H1 (cell line): Measurements from ENCODE around the gene TMPRSS4. TPM values are rescaled to one million over a fixed set of nuclear protein-coding genes. Genes with fewer than 3 reads are reported as not detected.

ENCODE experiments used
- CTCF ChIA-PET: fragments of 300-600 bp; sonication (Branson Sonifier 250); formaldehyde crosslinking; loops from one replicate; lab custom pipeline; 2021; ENCODE audit not compliant: partially characterized antibody; lab: Charles Lee
- POLR2A ChIA-PET: fragments of 300-600 bp; sonication (Branson Sonifier 250); formaldehyde crosslinking; loops from one replicate; lab custom pipeline; 2021; ENCODE audit warnings: inconsistent platforms; ENCODE audit not compliant: partially characterized antibody; lab: Charles Lee
- DNase-seq, 2 experiments: peaks; one replicate each; pipeline versions ENCODE4 v3.0.0 to v3.0.0-alpha.2; 2010 to 2022; ENCODE audit warnings: low spot score in 2 of 2, low read depth in 1 of 2, mixed read lengths in 1 of 2
- FAIRE-seq: peaks from 2 replicates; lab custom pipeline; 2011; peaks lifted over from hg19 to GRCh38; lab: Jason Lieb, UNC
- H2AFZ ChIP-seq: 2 replicates; pipeline ENCODE4 v1.8.1; 2012; ENCODE audit warnings: low read length, inconsistent platforms
- H2AK5ac ChIP-seq: 2 replicates; pipeline ENCODE4 v1.6.1; 2013; ENCODE audit warnings: low read depth, low read length
- H2BK120ac ChIP-seq: replicated peaks from 2 replicates; pipeline ENCODE3; 2013; ENCODE audit warnings: low read depth, low read length, inconsistent platforms
- H2BK12ac ChIP-seq: 2 replicates; pipeline ENCODE4 v1.6.1; 2013; ENCODE audit warnings: low read depth, low read length
- H2BK15ac ChIP-seq: 2 replicates; pipeline ENCODE4 v1.6.1; 2013; ENCODE audit warnings: low read length
- H2BK20ac ChIP-seq: 2 replicates; pipeline ENCODE4 v1.6.1; 2013; ENCODE audit warnings: low read length
- H2BK5ac ChIP-seq: 2 replicates; pipeline ENCODE4 v1.6.1; 2013; ENCODE audit warnings: low read depth, low read length
- H3K14ac ChIP-seq: 2 replicates; pipeline ENCODE4 v1.6.1; 2013; ENCODE audit warnings: inconsistent platforms; ENCODE audit not compliant: insufficient read length
- H3K18ac ChIP-seq: 2 replicates; pipeline ENCODE4 v1.6.1; 2013; ENCODE audit warnings: low read length; ENCODE audit errors: extremely low read depth
- H3K23ac ChIP-seq: 2 replicates; pipeline ENCODE4 v1.6.1; 2013; ENCODE audit warnings: inconsistent platforms; ENCODE audit not compliant: insufficient read length
- H3K23me2 ChIP-seq: 2 replicates; pipeline ENCODE4 v1.6.1; 2013; ENCODE audit warnings: low read depth, low read length
- H3K27ac ChIP-seq: 2 replicates; pipeline ENCODE4 v1.6.1; 2011; ENCODE audit warnings: low read depth, low read length, inconsistent platforms
- H3K27me3 ChIP-seq, 4 experiments: replicated peaks in 1 of 4; 1 replicate in 1 of 4; 2 replicates in 3 of 4; pipeline versions ENCODE4 v1.6.1 to v1.8.1; 2011 to 2013; ENCODE audit warnings: low read length in 3 of 4, mild to moderate bottlenecking in 3 of 4, inconsistent platforms in 2 of 4, mixed read lengths in 2 of 4, moderate library complexity in 1 of 4; ENCODE audit not compliant: control insufficient read depth in 3 of 4, insufficient read depth in 3 of 4; ENCODE audit errors: extremely low read depth in 1 of 4
- H3K36me3 ChIP-seq, 4 experiments: 2 replicates each; pipeline versions ENCODE4 v1.6.1 to v1.8.1; 2011 to 2013; ENCODE audit warnings: mild to moderate bottlenecking in 4 of 4, low read length in 3 of 4, moderate library complexity in 2 of 4, control low read depth in 1 of 4, inconsistent platforms in 1 of 4; ENCODE audit not compliant: insufficient read depth in 4 of 4, control insufficient read depth in 2 of 4
- H3K4ac ChIP-seq: replicated peaks from 2 replicates; pipeline ENCODE3; 2013; ENCODE audit warnings: low read length, low read depth, mixed read lengths, inconsistent platforms; ENCODE audit not compliant: insufficient read length
- H3K4me1 ChIP-seq, 4 experiments: replicated peaks in 1 of 4; 1 replicate in 1 of 4; 2 replicates in 3 of 4; pipeline versions ENCODE4 v1.6.1 to v1.8.1; 2011 to 2013; ENCODE audit warnings: low read length in 3 of 4, inconsistent platforms in 2 of 4, mixed read lengths in 1 of 4; ENCODE audit not compliant: insufficient read depth in 4 of 4, control insufficient read depth in 3 of 4
- H3K4me2 ChIP-seq, 2 experiments: 2 replicates each; pipeline versions ENCODE4 v1.6.1 to v1.8.1; 2011 to 2013; ENCODE audit warnings: low read depth in 2 of 2, low read length in 2 of 2, control low read depth in 1 of 2, inconsistent platforms in 1 of 2, mild to moderate bottlenecking in 1 of 2; ENCODE audit not compliant: insufficient read depth in 1 of 2
- H3K4me3 ChIP-seq, 4 experiments: fragments of 200-600, 300-600 bp in 1 of 4; sonication (generic), shearing (Covaris generic), sonication (Bioruptor Twin) in 1 of 4; 2 replicates each; pipeline versions ENCODE4 v1.5.1 to v1.8.1; 2011 to 2016; ENCODE audit warnings: low read length in 4 of 4, low read depth in 3 of 4, control low read depth in 2 of 4, inconsistent platforms in 2 of 4, mild to moderate bottlenecking in 2 of 4, mixed read lengths in 1 of 4, moderate library complexity in 1 of 4; ENCODE audit not compliant: insufficient read depth in 2 of 4; ENCODE audit errors: extremely low read depth in 1 of 4
- H3K56ac ChIP-seq: replicated peaks from 2 replicates; pipeline ENCODE3; 2013; ENCODE audit warnings: low read depth, mild to moderate bottlenecking, mixed read lengths, low read length, inconsistent platforms; ENCODE audit not compliant: insufficient read length
- H3K79me1 ChIP-seq: 2 replicates; pipeline ENCODE4 v1.6.1; 2013; ENCODE audit warnings: low read depth, low read length, control low read depth
- H3K79me2 ChIP-seq, 2 experiments: 2 replicates each; pipeline versions ENCODE4 v1.6.1 to v1.8.1; 2012 to 2013; ENCODE audit warnings: low read length in 2 of 2, mild to moderate bottlenecking in 2 of 2, inconsistent platforms in 1 of 2; ENCODE audit not compliant: insufficient read depth in 2 of 2, control insufficient read depth in 1 of 2
- H3K9ac ChIP-seq, 4 experiments: replicated peaks in 1 of 4; 1 replicate in 1 of 4; 2 replicates in 3 of 4; pipeline versions ENCODE4 v1.6.1 to v1.8.1; 2011 to 2013; ENCODE audit warnings: low read depth in 3 of 4, low read length in 3 of 4, control low read depth in 2 of 4, mild to moderate bottlenecking in 2 of 4, moderate library complexity in 2 of 4, inconsistent platforms in 1 of 4; ENCODE audit errors: extremely low read depth in 1 of 4
- H3K9me3 ChIP-seq, 2 experiments: 2 replicates each; pipeline versions ENCODE4 v1.6.1 to v1.8.1; 2012 to 2013; ENCODE audit warnings: mild to moderate bottlenecking in 2 of 2, moderate library complexity in 2 of 2, control low read depth in 1 of 2, inconsistent platforms in 1 of 2, low read depth in 1 of 2, low read length in 1 of 2, mixed read lengths in 1 of 2; ENCODE audit not compliant: insufficient read depth in 2 of 2
- H4K20me1 ChIP-seq, 2 experiments: replicated peaks in 1 of 2; 2 replicates each; pipeline versions ENCODE3 to v1.8.1; 2011 to 2013; ENCODE audit warnings: inconsistent platforms in 2 of 2, low read length in 2 of 2, mild to moderate bottlenecking in 1 of 2; ENCODE audit not compliant: insufficient read depth in 2 of 2, control insufficient read depth in 1 of 2
- H4K5ac ChIP-seq: 2 replicates; pipeline ENCODE4 v1.6.1; 2013; ENCODE audit warnings: low read length, low read depth, mixed read lengths, inconsistent platforms; ENCODE audit not compliant: insufficient read length
- H4K8ac ChIP-seq: 2 replicates; pipeline ENCODE4 v1.8.0; 2013; ENCODE audit warnings: mild to moderate bottlenecking, moderate library complexity, low read length, inconsistent platforms; ENCODE audit not compliant: insufficient read depth; ENCODE audit errors: extremely low read depth
- H4K91ac ChIP-seq: replicated peaks from 2 replicates; pipeline ENCODE3; 2013; ENCODE audit warnings: low read length, mixed read lengths, inconsistent platforms; ENCODE audit not compliant: insufficient read length
- CBX8 ChIP-seq: fragments of 300-800, 300-1000 bp; sonication (generic); IDR thresholded peaks from 2 replicates; pipeline ENCODE4 v1.7.1; 2016; ENCODE audit warnings: low read depth, low read length, borderline replicate concordance
- CREB1 ChIP-seq: IDR thresholded peaks from 2 replicates; pipeline ENCODE4 v1.6.1; 2012; ENCODE audit warnings: inconsistent platforms
- EGR1 ChIP-seq: IDR thresholded peaks from 2 replicates; pipeline ENCODE4 v1.6.1; 2011; ENCODE audit warnings: low read depth, low read length, borderline replicate concordance
- HDAC2 ChIP-seq, 2 experiments: fragments of 300-600 bp in 1 of 2; sonication (generic) in 1 of 2; IDR thresholded peaks; 2 replicates each; pipeline ENCODE4 v1.6.1; 2011 to 2012; ENCODE audit warnings: low read depth in 2 of 2, low read length in 2 of 2, mild to moderate bottlenecking in 2 of 2, moderate library complexity in 2 of 2, borderline replicate concordance in 1 of 2, inconsistent platforms in 1 of 2
- KDM5A ChIP-seq: fragments of 200-600 bp; IDR thresholded peaks from 2 replicates; pipeline ENCODE4 v1.7.1; 2012; ENCODE audit warnings: mild to moderate bottlenecking, low read length, inconsistent platforms, mixed read lengths
- MAFK ChIP-seq: IDR thresholded peaks from 2 replicates; pipeline ENCODE4 v1.6.1; 2012; ENCODE audit warnings: low read depth, mild to moderate bottlenecking, improper control_type of control experiment, low read length
- RNF2 ChIP-seq: fragments of 200-900, 300-1000 bp; sonication (generic); IDR thresholded peaks from 2 replicates; pipeline ENCODE4 v1.7.1; 2016; ENCODE audit warnings: borderline replicate concordance, low read depth, mild to moderate bottlenecking, antibody characterized with exemption, low read length; ENCODE audit not compliant: poor library complexity, severe bottlenecking; ENCODE audit errors: missing control alignments
- SIX5 ChIP-seq: IDR thresholded peaks from 2 replicates; pipeline ENCODE4 v1.6.1; 2011; ENCODE audit warnings: mild to moderate bottlenecking, low read depth, low read length
- TEAD4 ChIP-seq: IDR thresholded peaks from 2 replicates; pipeline ENCODE4 v1.6.1; 2012; ENCODE audit warnings: low read depth, low read length, inconsistent platforms, mixed read lengths
- WGBS, 2 experiments: shearing (Covaris generic) in 1 of 2; methylation state at CpG; one replicate each; pipeline versions ENCODE4 v1.1.6 to v1.1.7; 2013 to 2015; ENCODE audit warnings: low lambda C conversion rate in 2 of 2, mixed read lengths in 2 of 2, inconsistent platforms in 1 of 2, low coverage in 1 of 2, missing lambda C conversion rate in 1 of 2; ENCODE audit not compliant: insufficient replicate concordance in 2 of 2, insufficient coverage in 1 of 2, insufficient read length in 1 of 2; ENCODE audit errors: extremely low coverage in 1 of 2, missing lambda C conversion rate in 1 of 2; 5-methylcytosine and 5-hydroxymethylcytosine counted together
- polyA plus RNA-seq, 7 experiments: library from polyadenylated mRNA; depleted of rRNA in 3 of 7; stranded (reverse) in 5 of 7; unstranded in 2 of 7; fragments of >200 nt in 5 of 7; fragments of 200-250 nt in 2 of 7; gene quantifications; 1 replicate in 5 of 7; 2 replicates in 1 of 7; 4 replicates in 1 of 7; pipeline versions ENCODE4 v1.2.1 to v1.2.3, GENCODE V29; 2011 to 2013; ENCODE audit warnings: missing spikeins in 2 of 7, mixed read lengths in 2 of 7
- total RNA-seq: library from RNA; stranded (reverse); fragmentation: NEBNext Ultra II Directional; extraction: Animal tissue kit (Norgen Biotek cat#: 25700); gene quantifications from 2 replicates; pipeline ENCODE4 v1.2.1, GENCODE V29; 2021
- TF ChIP-seq, protein P1 (sequence below): IDR thresholded peaks from 2 replicates; pipeline ENCODE4 v1.6.1; 2011; ENCODE audit warnings: low read length, improper control_type of control experiment

The TMPRSS4 gene
- total and polyA plus RNA-seq, 2 of the 8 experiments (the other 6 are each of a cell fraction or from before 2014, with no cell fraction given), result 0.11 to 0.58 TPM

DNA sequence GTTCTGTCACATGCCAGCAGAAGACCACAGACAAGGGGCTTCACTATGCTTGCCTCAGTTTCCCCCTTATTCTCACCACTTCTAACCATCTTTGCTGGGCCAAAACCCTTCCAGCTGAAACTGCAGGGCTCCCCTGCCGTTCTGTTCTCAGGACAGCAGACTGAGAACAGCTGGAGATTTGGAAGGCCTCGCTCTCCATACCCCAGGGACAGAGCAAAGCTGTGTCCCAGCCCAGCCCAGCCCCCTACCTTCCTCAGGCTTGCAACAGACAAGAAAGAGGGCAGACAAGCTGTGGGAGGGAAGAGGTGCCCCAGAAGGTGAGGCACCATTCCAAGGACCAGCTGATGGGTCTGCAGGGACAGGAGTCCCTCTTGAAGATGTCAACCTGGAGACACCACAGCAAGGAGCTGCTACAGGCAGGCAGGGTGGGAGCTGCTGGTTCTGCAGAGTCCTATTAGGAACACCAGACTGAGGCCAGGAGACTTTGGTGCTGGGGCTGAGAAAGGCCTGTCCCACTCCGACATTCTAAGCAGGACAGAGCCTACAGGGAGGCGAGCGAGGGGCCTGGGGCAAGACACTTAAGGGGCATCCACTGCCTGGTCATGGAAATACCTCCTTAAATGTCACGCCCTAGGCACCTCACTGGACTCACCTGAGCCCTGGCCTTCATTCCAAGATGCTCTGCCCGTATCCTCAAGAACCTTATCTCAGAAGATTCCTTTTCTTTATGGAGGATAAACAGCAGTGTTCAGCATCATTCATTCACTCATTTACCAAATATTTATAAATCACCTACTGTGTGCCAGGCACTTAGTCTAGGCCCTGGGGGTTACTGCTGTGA is 92.6 kb downstream of the TMPRSS4 start:
- H3K4me3 ChIP-seq, result no peak overlapping the region
- no peak overlapping the region for H3K14ac ChIP-seq
- FAIRE-seq (no peak), DNase-seq (no peak)
- no peaks in the 10 kb centered on the region for H3K79me1 ChIP-seq
- H4K8ac ChIP-seq, result no peak overlapping the region
- H3K4me1 ChIP-seq, result peaks cover 2 to 18% (median 7%) of the 10 kb centered on the region in 4 experiments
- 82% methylated on average over 7 of the region's 7 CpGs; no CpG with 5 or more reads in 1 of the 2 experiments for WGBS, 2 experiments
- H3K56ac ChIP-seq, result no peak overlapping the region
- no peak overlapping the region for H2BK5ac ChIP-seq
- POLR2A ChIA-PET, result interaction anchor here (0.9 to 1.9 kb wide), 3 partner anchors 14 to 21 kb away, joined by 3 to 7 read pairs (median 4); partner anchors contain the start of gene SCN4B
- H3K36me3 ChIP-seq, result no peaks in the 10 kb centered on the region
- no peak overlapping the region for H2BK120ac ChIP-seq
- H3K79me2 ChIP-seq, result no peaks in the 10 kb centered on the region
- H3K18ac ChIP-seq, result no peak overlapping the region
- no peak overlapping the region for H3K4me2 ChIP-seq
- no peaks in the 10 kb centered on the region for H4K20me1 ChIP-seq
- H4K5ac ChIP-seq, result no peak overlapping the region
- no peak overlapping the region for H2BK15ac ChIP-seq
- no peak overlapping the region for H4K91ac ChIP-seq
- TF ChIP-seq RNF2, result no peak
- no peak for TF ChIP-seq HDAC2 (IDR thresholded peaks at IDR 0.05; ENCODE audit: borderline replicate concordance in 1 of 2, low read depth in 2 of 2, low read length in 2 of 2)
- no peak for TF ChIP-seq CBX8
- TF ChIP-seq TEAD4, result no peak
- TF ChIP-seq, protein P1, sequence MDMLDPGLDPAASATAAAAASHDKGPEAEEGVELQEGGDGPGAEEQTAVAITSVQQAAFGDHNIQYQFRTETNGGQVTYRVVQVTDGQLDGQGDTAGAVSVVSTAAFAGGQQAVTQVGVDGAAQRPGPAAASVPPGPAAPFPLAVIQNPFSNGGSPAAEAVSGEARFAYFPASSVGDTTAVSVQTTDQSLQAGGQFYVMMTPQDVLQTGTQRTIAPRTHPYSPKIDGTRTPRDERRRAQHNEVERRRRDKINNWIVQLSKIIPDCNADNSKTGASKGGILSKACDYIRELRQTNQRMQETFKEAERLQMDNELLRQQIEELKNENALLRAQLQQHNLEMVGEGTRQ, result no peak
- no peak for TF ChIP-seq KDM5A
- no peak for TF ChIP-seq EGR1
- TF ChIP-seq CREB1, result no peak
- no peak for TF ChIP-seq MAFK
- no peak for TF ChIP-seq SIX5
- TF ChIP-seq, all 59 proteins: peak for 0
- no peak overlapping the region for H3K9ac ChIP-seq
- H3K9me3 ChIP-seq, result no peaks in the 10 kb centered on the region
- no peak overlapping the region for H3K4ac ChIP-seq
- H2AK5ac ChIP-seq, result no peak overlapping the region
- no peak overlapping the region for H2AFZ ChIP-seq
- H3K27ac ChIP-seq, result no peak overlapping the region
- no peak overlapping the region for H2BK20ac ChIP-seq
- CTCF ChIA-PET, result interaction anchor here (0.5 to 8.7 kb wide), 6 partner anchors 12 to 225 kb away, joined by 3 to 245 read pairs (median 6); partner anchors contain the start of gene SCN4B
- peaks cover 6 to 74% (median 52%) of the 10 kb centered on the region in 4 experiments for H3K27me3 ChIP-seq
- H3K23me2 ChIP-seq, result peaks cover 2% of the 10 kb centered on the region
- no peak overlapping the region; the same call in 1 of the 2 replicates for H2BK12ac ChIP-seq
- no peak overlapping the region for H3K23ac ChIP-seq
